Left forelimb (tissue), 1 donor: ENCODE data around the gene HOXD9.

Experiments used
- DNase-seq: peaks from one replicate; pipeline ENCODE4 v3.0.0-alpha.2; 2018; ENCODE audit warnings: low spot score

The HOXD9 gene

GRCh38 chr2:176085861-176086771, 36.4 kb upstream of the HOXD9 start:
- DNase-seq = peak; percentile 77

- DNase-seq = peak; percentile 49
These were observed 35.0 kb upstream of the HOXD9 start for GRCh38 chr2:176087330-176088047.

GRCh38 chr2:176088048-176088936, 34.2 kb upstream of the HOXD9 start:
- DNase-seq = peak; percentile 84

GRCh38 chr2:176088937-176089842, 33.3 kb upstream of the HOXD9 start:
- peak; percentile 30 for DNase-seq

- DNase-seq = no peak
These were observed 32.6 kb upstream of the HOXD9 start for GRCh38 chr2:176089843-176090395.

- DNase-seq = no peak
These were observed 31.7 kb upstream of the HOXD9 start for GRCh38 chr2:176090862-176091261.

GRCh38 chr2:176091329-176092258, 30.9 kb upstream of the HOXD9 start:
- DNase-seq = no peak

GRCh38 chr2:176092270-176093144, 30.0 kb upstream of the HOXD9 start, which contains the start of gene HOXD13:
Gene HOXD13, plus strand, starts transcription at chr2:176092721. Its CDS starts 170 bp downstream, at chr2:176092891.
- peak; percentile 85 for DNase-seq

- no peak for DNase-seq
These were observed 29.2 kb upstream of the HOXD9 start for GRCh38 chr2:176093145-176093897.

- DNase-seq = no peak
These were observed 28.6 kb upstream of the HOXD9 start for GRCh38 chr2:176093898-176094249.

GRCh38 chr2:176094349-176094748, 28.2 kb upstream of the HOXD9 start:
- DNase-seq = peak; percentile 61

GRCh38 chr2:176095421-176095820, 27.1 kb upstream of the HOXD9 start:
- DNase-seq = no peak

GRCh38 chr2:176096243-176096985, 26.1 kb upstream of the HOXD9 start:
- DNase-seq = no peak

GRCh38 chr2:176096986-176097819, 25.3 kb upstream of the HOXD9 start:
- peak; percentile 82 for DNase-seq

GRCh38 chr2:176097820-176098365, 24.6 kb upstream of the HOXD9 start:
- no peak for DNase-seq
